OCI-LY7 (cell line): ENCODE results near the gene HSPA14. TPM values are rescaled to one million over a fixed set of nuclear protein-coding genes. Genes with fewer than 3 reads are reported as not detected.
A peak's percentile ranks its signal among the peaks of the same experiment; 100 is the strongest.

Experiments
- Bru-seq: library from RNA; stranded (reverse); fragments of 400-500 nt; gene quantifications from one replicate; lab custom pipeline; 2021; lab: Mats Ljungman, UMichigan
- BruChase-seq, 2 experiments: library from RNA; stranded (reverse); fragments of 400-500 nt; gene quantifications; one replicate each; lab custom pipeline; 2021; lab: Mats Ljungman, UMichigan
- BruUV-seq: library from RNA; stranded (reverse); fragments of 400-500 nt; replicated peaks from 2 replicates; lab custom pipeline; 2021; lab: Mats Ljungman, UMichigan
- CTCF ChIA-PET: fragments of 300-600 bp; sonication (Branson Sonifier 250); formaldehyde crosslinking; loops from one replicate; lab custom pipeline; 2022; ENCODE audit warnings: antibody characterized with exemption; ENCODE audit not compliant: unreplicated experiment; lab: Charles Lee
- POLR2A ChIA-PET: fragments of 300-600 bp; sonication (Branson Sonifier 250); formaldehyde crosslinking; loops from one replicate; lab custom pipeline; 2022; ENCODE audit warnings: antibody characterized with exemption; lab: Charles Lee
- DNase-seq: peaks from one replicate; pipeline ENCODE4 v3.0.0-alpha.2; 2015; ENCODE audit warnings: low spot score
- H2AFZ ChIP-seq: fragments of 200-600 bp; sonication (generic), shearing (Covaris generic); 2 replicates; pipeline ENCODE4 v1.6.1; 2014; ENCODE audit warnings: mild to moderate bottlenecking, antibody characterized with exemption, low read length, moderate library complexity
- H3K27ac ChIP-seq: fragments of 200-600 bp; sonication (generic); 2 replicates; pipeline ENCODE4 v1.5.1; 2014; ENCODE audit warnings: mixed run types, low read depth, mild to moderate bottlenecking, moderate library complexity, low read length, inconsistent platforms; ENCODE audit not compliant: poor library complexity, severe bottlenecking
- H3K36me3 ChIP-seq: fragments of 200-600 bp; sonication (generic); 2 replicates; pipeline ENCODE4 v1.6.1; 2014; ENCODE audit warnings: mild to moderate bottlenecking, antibody characterized with exemption, low read length, moderate library complexity, mixed read lengths; ENCODE audit not compliant: insufficient read depth
- H3K4me1 ChIP-seq: fragments of 200-600 bp; sonication (generic); 2 replicates; pipeline ENCODE4 v1.5.1; 2014; ENCODE audit warnings: mild to moderate bottlenecking, low read length; ENCODE audit not compliant: insufficient read depth, poor library complexity, severe bottlenecking
- H3K4me2 ChIP-seq: fragments of 200-600 bp; sonication (generic); 2 replicates; pipeline ENCODE4 v1.6.1; 2014; ENCODE audit warnings: mild to moderate bottlenecking, low read length
- H3K4me3 ChIP-seq: fragments of 200-600 bp; sonication (generic); 2 replicates; pipeline ENCODE4 v1.5.1; 2014; ENCODE audit warnings: mild to moderate bottlenecking, low read depth, low read length; ENCODE audit not compliant: poor library complexity, severe bottlenecking
- H3K79me2 ChIP-seq: fragments of 200-600 bp; sonication (generic); 2 replicates; pipeline ENCODE4 v1.6.1; 2016; ENCODE audit warnings: low read depth, mild to moderate bottlenecking, low read length, moderate library complexity, mixed read lengths; ENCODE audit not compliant: insufficient read depth
- H3K9me2 ChIP-seq: fragments of 200-600 bp; sonication (generic); 2 replicates; pipeline ENCODE4 v1.6.1; 2016; ENCODE audit warnings: mild to moderate bottlenecking, low read length, mixed read lengths; ENCODE audit not compliant: insufficient read depth
- H3K9me3 ChIP-seq: fragments of 200-600 bp; sonication (generic); 2 replicates; pipeline ENCODE4 v1.6.1; 2014; ENCODE audit warnings: mild to moderate bottlenecking, mixed run types, low read length, mixed read lengths
- H4K20me1 ChIP-seq: fragments of 200-600 bp; sonication (generic); 2 replicates; pipeline ENCODE4 v1.6.1; 2014; ENCODE audit warnings: mild to moderate bottlenecking, antibody characterized with exemption, low read length, moderate library complexity, mixed read lengths; ENCODE audit not compliant: insufficient read depth
- CTCF ChIP-seq: fragments of 200-600 bp; sonication (generic); conservative IDR thresholded peaks from 2 replicates; pipeline ENCODE4 v1.5.1; 2014; ENCODE audit warnings: mild to moderate bottlenecking, antibody characterized with exemption, low read length, moderate library complexity, mixed read lengths
- EZH2phosphoT487 ChIP-seq: fragments of 200-600 bp; sonication (generic); IDR thresholded peaks from 2 replicates; pipeline ENCODE4 v1.6.1; 2018; ENCODE audit warnings: low read depth, borderline replicate concordance, mild to moderate bottlenecking, mixed run types, antibody characterized with exemption, low read length, moderate library complexity, mixed read lengths
- intact Hi-C: fragments of 100-400 bp; cut with micrococcal nuclease; formaldehyde crosslinking; loops from one replicate; pipeline ENCODE4 v1.10.0; 2022; ENCODE audit not compliant: unreplicated experiment
- long read RNA-seq: library from polyadenylated mRNA; stranded (forward); transcript quantifications from one replicate; pipeline ENCODE4 v2.0.0, GENCODE V29; 2022
- total RNA-seq, 2 experiments: library from RNA; depleted of rRNA in 1 of 2; stranded (reverse); fragments of >200 nt in 1 of 2; shearing (Covaris generic) in 1 of 2; gene quantifications; 2 replicates each; pipeline ENCODE4 v1.2.3, GENCODE V29; 2014 to 2022

Gene HSPA14
- total RNA-seq (2014; rRNA removed; shearing (Covaris generic)) (21.8 and 29.4 TPM in 2 replicates), total RNA-seq (2022) (28.2 and 30.9 TPM in 2 replicates), Bru-seq, nascent RNA (percentile 82 among the genes with signal in this experiment), BruChase-seq, experiment 1, labeled RNA remaining after a 6-hour chase (percentile 84 among the genes with signal in this experiment), BruChase-seq, experiment 2, labeled RNA remaining after a 2-hour chase (percentile 86 among the genes with signal in this experiment)
- long read RNA-seq, transcript HSPA14-201 (14 exons, 1,904 nt) = major isoform, 61 of 83 reads
- long read RNA-seq, partial matches to known transcripts = 1 of 83 reads
- long read RNA-seq, other reads (novel, unspliced or antisense) = 21 of 83 reads

DNA sequence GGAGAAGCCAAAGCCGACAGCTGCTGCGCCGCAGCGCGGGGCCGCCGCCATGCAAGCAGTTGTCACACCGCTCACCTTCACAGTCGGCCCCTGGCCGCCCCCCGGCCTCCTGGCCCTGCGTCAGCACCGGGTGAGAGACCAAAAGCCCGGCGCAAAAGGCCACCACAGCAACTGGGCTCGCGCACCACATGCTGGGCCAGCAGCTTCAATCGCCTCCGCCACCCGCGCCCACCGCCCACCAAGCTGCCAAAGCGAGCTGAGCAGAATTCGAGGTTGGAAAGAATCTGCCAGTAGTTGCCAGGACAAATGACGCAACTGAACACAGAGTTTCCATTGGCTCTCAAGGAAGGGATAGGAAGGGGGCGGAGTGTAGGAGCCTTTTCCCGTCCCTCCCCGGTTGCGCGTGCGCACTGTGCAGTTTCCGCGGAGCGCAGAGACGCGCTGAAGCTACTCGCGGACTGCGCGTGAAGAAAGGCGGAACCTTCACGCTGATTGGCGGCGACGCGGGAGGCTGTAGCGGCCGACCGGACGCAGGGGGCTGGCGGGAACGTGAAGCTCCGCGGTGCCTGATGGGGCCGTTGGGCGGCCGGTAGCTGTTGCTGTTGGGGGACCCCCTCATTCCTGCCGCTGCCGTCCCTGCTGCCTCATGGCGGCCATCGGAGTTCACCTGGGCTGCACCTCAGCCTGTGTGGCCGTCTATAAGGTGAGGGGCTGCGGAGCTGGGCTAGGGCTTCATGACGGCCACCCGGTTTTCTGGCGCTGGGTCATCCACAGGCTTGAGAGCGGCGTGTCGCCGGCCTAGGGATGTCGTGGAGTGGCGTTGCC lies at the start of gene HSPA14, which contains the start of the genes CDNF and MSANTD7:
Gene HSPA14, plus strand, starts transcription at position 550 of the 825 bp plus-strand sequence. Its CDS starts 97 bp downstream, at position 647.
Gene CDNF, minus strand, starts transcription at position 281 of the 825 bp plus-strand sequence. Its CDS starts 91 bp downstream, at position 190.
Gene MSANTD7, plus strand, starts transcription at position 550 of the 825 bp plus-strand sequence. CDS start 3,979 bp downstream, outside the sequence.
- Histone ChIP-seq H3K4me3 (peak within 1 kb of the TSS; percentile 88), H4K20me1 (peaks cover 10% of the 10 kb centered on the region; the same call in 1 of the 2 replicates), H3K9me3 (no peaks in the 10 kb centered on the region), H3K9me2 (no peaks in the 10 kb centered on the region), H3K4me1 (peaks cover 12% of the 10 kb centered on the region), H3K79me2 (peaks cover 40% of the 10 kb centered on the region), H3K27ac (peak within 1 kb of the TSS; percentile 56), H2AFZ (peak within 1 kb of the TSS; percentile 59), H3K4me2 (peak within 1 kb of the TSS; percentile 73), H3K36me3 (peaks cover 31% of the 10 kb centered on the region)
- intact Hi-C loops = loop anchor here (1.0 to 5.0 kb wide), 4 partner anchors 40 to 236 kb away; partner anchors contain the start of genes DCLRE1C and SUV39H2
- TF ChIP-seq CTCF (no peak), EZH2phosphoT487 (no peak)
- no TSS peak for BruUV-seq
- peak; percentile 100 for DNase-seq
- CTCF ChIA-PET = interaction anchor here (0.6 to 1.5 kb wide), 6 partner anchors 15 to 297 kb away, joined by 3 to 7 read pairs (median 4); partner anchors contain the start of gene SUV39H2
- POLR2A ChIA-PET = interaction anchor here (0.5 to 4.3 kb wide), 33 partner anchors 9 to 335 kb away, joined by 3 to 20 read pairs (median 3); partner anchors contain the start of genes DCLRE1C, MEIG1 and SUV39H2

DNA sequence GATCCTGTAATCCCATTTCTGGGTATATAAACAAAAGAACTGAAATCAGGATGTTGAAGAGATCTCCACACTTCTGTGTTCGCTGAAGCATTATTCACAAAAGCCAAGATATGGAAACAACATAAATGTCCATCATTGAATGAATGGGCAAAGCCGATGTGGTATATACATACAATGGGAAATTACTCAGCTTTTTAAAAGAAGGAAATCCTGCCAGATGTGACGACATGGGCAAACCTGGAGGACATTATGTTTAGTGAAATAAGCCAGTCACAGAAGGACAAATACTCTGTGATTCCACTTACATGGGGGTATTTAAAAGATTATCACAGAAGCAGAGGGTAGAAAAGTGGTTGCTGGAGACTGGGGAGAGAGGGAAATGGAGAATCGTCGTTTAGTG lies 39.5 kb upstream of the HSPA14 start:
- H3K4me2 ChIP-seq = peak overlapping the region; percentile 45
- H3K36me3 ChIP-seq = no peaks in the 10 kb centered on the region
- no peaks in the 10 kb centered on the region for H4K20me1 ChIP-seq
- peak overlapping the region; percentile 68; the same call in 1 of the 2 replicates for H2AFZ ChIP-seq
- peak; percentile 19 for DNase-seq
- intact Hi-C loops = no loop called here
- H3K4me3 ChIP-seq = peak overlapping the region; percentile 7
- ChIA-PET POLR2A (interaction anchor here (0.7 to 1.8 kb wide), 4 partner anchors 11 to 182 kb away, joined by 3 to 6 read pairs (median 4); no protein-coding TSS in a partner anchor), CTCF (no interaction called here)
- no peaks in the 10 kb centered on the region for H3K9me2 ChIP-seq
- no peaks in the 10 kb centered on the region for H3K9me3 ChIP-seq
- H3K79me2 ChIP-seq = no peaks in the 10 kb centered on the region
- no peak for TF ChIP-seq EZH2phosphoT487
- no peak for TF ChIP-seq CTCF
- no TSS peak for BruUV-seq
- no peak overlapping the region for H3K27ac ChIP-seq
- H3K4me1 ChIP-seq = peaks cover 41% of the 10 kb centered on the region
